Stimulated activated naive B cell treated with anti-CD40 and anti-IgM and Interleukin-4, amounts not matched to agents 10 μg/mL and 1 μg/mL and 100 μg/mL, for 72 hours (primary cell): ENCODE data around the gene BIRC7.

ENCODE experiments used
- ATAC-seq, 2 donors: fragments of 150-1000 bp; cut with Tn5 transposase; replicated peaks; 2 replicates each; pipeline ENCODE4 v1.10.0; 2021; ENCODE audit warnings: moderate library complexity in 1 of 2
- DNase-seq: peaks from one replicate; pipeline ENCODE4 v3.0.0; 2021
- H3K27ac Mint-ChIP-seq: one replicate; pipeline ENCODE4 v1.8.0; 2022; ENCODE audit warnings: mild to moderate bottlenecking, mixed read lengths
- H3K27me3 Mint-ChIP-seq, 2 donors: one replicate each; pipeline ENCODE4 v1.8.0; 2022; ENCODE audit warnings: mixed read lengths in 2 of 2
- H3K36me3 Mint-ChIP-seq, 2 donors: one replicate each; pipeline ENCODE4 v1.8.0; 2022; ENCODE audit warnings: mixed read lengths in 2 of 2, mild to moderate bottlenecking in 1 of 2
- H3K4me1 Mint-ChIP-seq, 2 donors: one replicate each; pipeline ENCODE4 v1.8.0; 2022; ENCODE audit warnings: mixed read lengths in 2 of 2, mild to moderate bottlenecking in 1 of 2
- H3K4me3 Mint-ChIP-seq, 2 donors: one replicate each; pipeline ENCODE4 v1.8.0; 2022; ENCODE audit warnings: mild to moderate bottlenecking in 2 of 2, mixed read lengths in 2 of 2, moderate library complexity in 1 of 2
- H3K9me3 Mint-ChIP-seq, 2 donors: one replicate each; pipeline ENCODE4 v1.8.0; 2022; ENCODE audit warnings: mixed read lengths in 2 of 2, mild to moderate bottlenecking in 1 of 2

Gene BIRC7

DNA sequence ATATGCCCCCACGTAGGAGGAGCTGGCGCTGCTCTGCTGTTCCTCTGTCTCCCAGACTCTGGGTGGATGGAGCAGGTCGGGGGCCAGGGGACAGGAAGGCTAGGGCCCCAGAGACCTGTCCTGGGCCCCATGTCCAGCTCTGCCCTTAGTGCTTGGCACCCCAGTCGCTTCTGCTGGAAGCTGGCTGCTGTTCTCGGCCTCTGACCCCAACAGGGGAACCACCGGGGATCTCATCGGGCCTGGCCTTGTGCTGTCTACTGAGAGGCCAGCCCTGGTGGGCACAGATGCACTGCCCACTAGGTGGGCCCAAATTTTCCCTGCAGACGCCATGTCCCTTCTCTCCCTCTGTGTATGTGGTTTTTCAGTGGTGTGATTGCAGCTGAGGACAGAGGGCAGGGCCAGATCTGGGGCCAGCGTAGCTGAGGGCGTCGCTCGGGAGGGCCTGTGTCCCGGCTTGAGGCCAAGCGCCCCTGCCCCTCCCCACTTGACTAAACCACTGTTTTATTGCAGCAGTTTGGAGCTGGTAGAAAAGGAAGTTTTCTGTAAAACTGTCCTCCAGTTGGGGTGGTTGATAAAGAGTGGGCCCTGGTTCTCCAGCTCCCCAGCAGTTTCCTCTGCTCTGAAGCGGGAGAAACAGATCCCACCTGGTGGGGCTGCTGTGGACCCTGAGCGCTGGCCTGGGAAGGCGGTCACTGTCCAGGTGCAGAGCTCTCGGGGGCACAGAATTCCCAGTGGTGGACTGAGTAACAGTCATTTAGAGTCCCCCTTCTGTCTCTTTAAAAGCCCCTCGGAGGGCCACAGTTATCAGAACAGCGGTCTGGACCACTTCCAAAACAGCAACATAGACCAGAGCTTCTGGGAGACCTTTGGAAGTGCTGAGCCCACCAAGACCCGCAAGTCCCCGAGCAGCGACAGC lies 51.3 kb downstream of the BIRC7 start:
- Mint-ChIP-seq H3K27me3 (no peaks in the 10 kb centered on the region), H3K27ac (no peak overlapping the region), H3K36me3 (peaks cover 19 to 36% of the 10 kb centered on the region in 2 donors), H3K4me3 (no peak overlapping the region), H3K9me3 (no peaks in the 10 kb centered on the region), H3K4me1 (peaks cover 7 to 9% of the 10 kb centered on the region in 2 donors)
- ATAC-seq (no peak), DNase-seq (no peak)

DNA sequence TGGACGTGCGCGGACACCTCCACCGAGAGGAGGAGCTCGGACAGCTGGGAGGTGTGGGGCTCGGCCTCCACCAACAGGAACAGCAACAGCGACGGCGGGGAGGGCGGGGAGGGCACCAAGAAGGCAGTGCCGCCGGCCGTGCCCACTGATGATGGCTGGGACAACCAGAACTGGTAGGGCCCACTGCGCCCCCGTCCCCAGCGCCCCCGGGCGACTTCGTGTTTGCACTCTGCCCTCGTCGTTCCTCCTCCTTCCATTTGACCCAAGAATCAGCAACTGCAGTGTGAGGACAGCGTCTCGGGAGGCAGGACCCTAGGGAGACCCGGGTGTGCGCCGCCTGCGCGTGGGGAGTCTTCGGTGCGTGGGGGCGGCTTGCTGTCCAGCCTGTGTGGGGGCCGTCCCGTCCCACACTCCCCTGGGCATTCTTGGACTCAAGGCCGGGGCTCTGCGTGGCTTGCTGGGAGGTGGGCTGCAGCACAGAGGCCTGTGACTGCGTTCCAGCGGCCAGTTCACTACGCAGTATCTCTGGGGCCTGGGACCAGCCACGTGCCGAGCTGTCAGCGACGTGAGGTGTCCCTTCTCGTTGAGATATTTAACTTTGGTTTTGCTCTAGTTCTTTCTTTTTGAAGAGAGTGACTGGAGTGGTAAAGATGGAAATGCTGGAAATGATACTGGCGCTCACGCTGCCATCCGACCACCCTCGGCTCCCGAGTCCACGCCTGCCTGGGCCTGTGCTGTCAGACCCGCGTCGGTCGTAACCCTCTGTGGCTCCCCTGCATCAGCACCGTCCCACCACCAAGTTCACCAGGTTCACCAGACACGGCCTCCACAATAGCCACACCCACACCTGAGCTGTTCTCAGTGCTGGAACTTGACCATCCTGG lies 52.2 kb downstream of the BIRC7 start:
- DNase-seq (no peak), ATAC-seq (no peak)
- H3K4me1 Mint-ChIP-seq: peaks cover 7 to 9% of the 10 kb centered on the region in 2 donors
- peaks cover 13 to 32% of the 10 kb centered on the region in 2 donors for H3K36me3 Mint-ChIP-seq
- no peaks in the 10 kb centered on the region for H3K9me3 Mint-ChIP-seq
- H3K27ac Mint-ChIP-seq: peak overlapping the region; percentile 31
- no peak overlapping the region for H3K4me3 Mint-ChIP-seq
- no peaks in the 10 kb centered on the region for H3K27me3 Mint-ChIP-seq

DNA sequence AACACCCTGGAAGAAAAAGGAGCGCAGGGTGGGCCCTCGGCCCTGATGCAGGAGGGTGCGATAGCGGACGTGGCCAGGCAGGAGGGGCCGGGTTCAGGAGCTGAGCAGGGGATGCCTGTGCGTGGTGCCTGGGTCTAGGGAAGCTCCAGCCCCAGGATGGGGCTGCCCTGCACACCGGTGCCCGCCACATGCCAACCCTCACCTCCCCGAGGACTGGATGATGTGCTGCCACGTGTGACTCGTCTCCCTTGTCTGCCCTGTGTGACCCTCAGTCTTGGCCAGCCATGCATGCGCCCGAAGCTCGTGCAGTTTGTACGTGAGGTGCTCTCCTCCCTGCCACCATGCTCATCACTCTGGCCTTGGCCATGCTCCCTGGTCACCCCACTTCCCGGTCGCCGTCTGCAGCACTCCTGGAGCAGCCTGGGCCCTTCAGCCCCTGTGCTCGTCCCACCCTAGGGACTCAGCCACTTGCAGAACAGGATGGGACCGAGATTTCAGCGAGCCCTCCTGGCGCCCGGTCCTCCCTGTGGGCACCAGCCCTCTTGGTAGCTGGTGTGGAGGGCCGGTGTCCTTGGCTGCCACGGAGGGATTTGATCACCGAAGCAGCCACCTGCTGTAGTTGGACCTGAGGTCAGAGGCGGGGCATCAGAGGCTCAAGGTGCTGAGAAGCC lies 53.0 kb downstream of the BIRC7 start:
- Mint-ChIP-seq H3K4me3 (no peak overlapping the region), H3K9me3 (no peaks in the 10 kb centered on the region), H3K36me3 (peaks cover 12 to 30% of the 10 kb centered on the region in 2 donors), H3K4me1 (peaks cover 7 to 9% of the 10 kb centered on the region in 2 donors), H3K27ac (no peak overlapping the region), H3K27me3 (peaks cover 0 to 6% of the 10 kb centered on the region in 2 donors)
- no peak for ATAC-seq
- DNase-seq: no peak

DNA sequence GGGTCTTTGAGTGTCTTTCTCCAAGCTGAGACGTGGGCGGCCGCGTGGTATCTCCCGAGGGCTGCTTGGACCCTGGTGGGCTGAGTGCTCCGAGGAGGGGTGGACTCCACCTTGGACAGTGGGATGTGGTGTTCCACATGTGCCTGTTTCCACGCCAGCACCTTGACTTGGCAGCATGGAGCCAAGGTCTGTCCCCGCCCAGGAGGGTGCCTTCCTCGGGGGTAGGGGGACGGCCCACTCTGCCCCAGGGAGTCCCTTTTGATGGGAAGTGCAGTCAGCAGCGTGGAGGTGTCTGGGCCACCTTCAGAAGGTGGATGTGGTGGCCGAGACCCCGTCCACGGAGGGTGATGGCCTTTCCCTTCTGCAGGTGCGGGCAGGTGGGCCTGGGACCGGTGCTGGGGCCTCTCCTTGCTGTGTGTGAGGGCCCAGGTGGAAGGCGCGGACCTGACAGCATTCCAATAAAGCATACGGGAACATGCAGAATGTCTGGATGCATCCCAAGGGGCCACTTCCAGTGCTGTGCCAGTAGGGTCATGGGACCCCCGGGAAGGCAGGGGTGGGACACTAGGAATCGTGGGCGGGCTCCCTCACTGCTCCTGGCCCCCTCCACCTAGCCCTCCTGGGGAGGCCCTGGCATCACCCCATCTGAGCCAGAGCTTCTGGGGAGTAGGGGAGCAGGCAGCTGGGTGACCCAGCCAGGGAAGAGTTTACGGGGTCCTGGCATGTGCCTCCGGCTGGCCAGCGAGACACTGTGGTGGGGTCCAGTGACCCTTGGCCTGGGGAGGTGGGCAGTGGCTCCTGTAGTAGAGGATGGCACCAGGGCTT lies 53.8 kb downstream of the BIRC7 start:
- DNase-seq: no peak
- H3K9me3 Mint-ChIP-seq: no peaks in the 10 kb centered on the region

More for the DNA sequence above, 53.8 kb downstream of the BIRC7 start:
- Mint-ChIP-seq H3K4me1 (peaks cover 5 to 9% of the 10 kb centered on the region in 2 donors), H3K4me3 (no peak overlapping the region), H3K27me3 (peaks cover 5 to 10% of the 10 kb centered on the region in 2 donors), H3K36me3 (peaks cover 12 to 26% of the 10 kb centered on the region in 2 donors), H3K27ac (peak overlapping the region; percentile 20)
- no peak for ATAC-seq
